Measurements from ENCODE around the gene EFNB1. TPM values are rescaled to one million over a fixed set of nuclear protein-coding genes. Genes with fewer than 3 reads are reported as not detected.

Gene EFNB1
- total RNA-seq, 1 donor from 2014 or later: 43.0 TPM

DNA sequence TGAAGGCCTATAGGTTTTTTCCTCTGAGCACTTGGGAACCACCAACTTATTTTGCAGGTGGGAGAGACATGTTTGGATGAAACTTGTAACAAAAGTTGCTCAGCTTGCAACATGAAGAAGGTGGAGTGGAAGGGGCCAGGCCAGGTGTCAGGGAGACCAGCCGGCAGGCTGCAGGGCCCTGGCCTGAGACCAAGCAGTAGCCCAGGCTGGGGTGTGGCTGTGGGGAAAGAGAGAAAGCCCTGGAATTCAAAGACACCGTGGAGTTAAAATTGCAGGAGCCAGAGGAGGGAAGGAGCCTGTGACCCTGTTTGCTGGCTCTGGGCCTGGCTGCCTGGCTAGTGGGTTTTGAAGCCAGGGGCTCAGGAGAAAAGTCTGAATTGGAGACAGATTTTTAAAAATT lies 43.4 kb downstream of the EFNB1 start:
- Histone ChIP-seq H3K4me1 (no peaks in the 10 kb centered on the region), H3K9me3 (no peaks in the 10 kb centered on the region), H3K27me3 (no peaks in the 10 kb centered on the region), H3K27ac (no peak overlapping the region), H3K36me3 (no peaks in the 10 kb centered on the region), H3K4me3 (no peak overlapping the region)
- no peak for DNase-seq (ENCODE audit: extremely low spot score in 2 of 2)
- TF ChIP-seq POLR2AphosphoS5 (IDR thresholded peaks at IDR 0.05; ENCODE audit: insufficient read depth in 1 of 2, low read depth in 1 of 2): no peak
- TF ChIP-seq, protein P1, sequence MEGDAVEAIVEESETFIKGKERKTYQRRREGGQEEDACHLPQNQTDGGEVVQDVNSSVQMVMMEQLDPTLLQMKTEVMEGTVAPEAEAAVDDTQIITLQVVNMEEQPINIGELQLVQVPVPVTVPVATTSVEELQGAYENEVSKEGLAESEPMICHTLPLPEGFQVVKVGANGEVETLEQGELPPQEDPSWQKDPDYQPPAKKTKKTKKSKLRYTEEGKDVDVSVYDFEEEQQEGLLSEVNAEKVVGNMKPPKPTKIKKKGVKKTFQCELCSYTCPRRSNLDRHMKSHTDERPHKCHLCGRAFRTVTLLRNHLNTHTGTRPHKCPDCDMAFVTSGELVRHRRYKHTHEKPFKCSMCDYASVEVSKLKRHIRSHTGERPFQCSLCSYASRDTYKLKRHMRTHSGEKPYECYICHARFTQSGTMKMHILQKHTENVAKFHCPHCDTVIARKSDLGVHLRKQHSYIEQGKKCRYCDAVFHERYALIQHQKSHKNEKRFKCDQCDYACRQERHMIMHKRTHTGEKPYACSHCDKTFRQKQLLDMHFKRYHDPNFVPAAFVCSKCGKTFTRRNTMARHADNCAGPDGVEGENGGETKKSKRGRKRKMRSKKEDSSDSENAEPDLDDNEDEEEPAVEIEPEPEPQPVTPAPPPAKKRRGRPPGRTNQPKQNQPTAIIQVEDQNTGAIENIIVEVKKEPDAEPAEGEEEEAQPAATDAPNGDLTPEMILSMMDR (IDR thresholded peaks at IDR 0.05): no peak
- no peak for TF ChIP-seq POLR2A (IDR thresholded peaks at IDR 0.05)
- intact Hi-C loops (cut with DNase I): no loop called here

DNA sequence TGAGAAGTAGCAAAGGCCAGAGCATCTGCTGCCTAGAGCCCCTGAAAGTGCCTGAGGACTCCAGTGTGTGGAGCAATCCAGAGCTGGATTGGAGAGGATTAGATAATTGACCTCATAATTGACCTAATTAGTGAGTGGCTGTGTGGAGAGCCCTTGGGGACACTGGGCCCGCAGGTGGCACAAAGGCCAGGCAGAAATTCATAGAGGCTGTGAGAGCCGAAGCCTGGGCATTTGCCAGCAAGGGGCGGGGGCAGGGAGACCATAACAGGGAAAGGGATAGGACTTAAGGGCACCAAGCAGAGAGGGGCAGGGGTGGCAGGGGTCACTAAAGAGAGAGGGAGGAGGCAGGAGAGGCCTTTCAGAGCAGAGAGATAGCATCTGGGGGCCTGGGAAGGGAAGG lies 45.3 kb downstream of the EFNB1 start:
- no peak for DNase-seq (ENCODE audit: extremely low spot score in 2 of 2)
- intact Hi-C loops (cut with DNase I): no loop called here
- no peak overlapping the region for H3K4me3 ChIP-seq
- H3K27ac ChIP-seq: no peak overlapping the region
- no peaks in the 10 kb centered on the region for H3K27me3 ChIP-seq
- H3K36me3 ChIP-seq: no peaks in the 10 kb centered on the region
- no peaks in the 10 kb centered on the region for H3K9me3 ChIP-seq
- TF ChIP-seq POLR2A (IDR thresholded peaks at IDR 0.05) (no peak), POLR2AphosphoS5 (IDR thresholded peaks at IDR 0.05; ENCODE audit: insufficient read depth in 1 of 2, low read depth in 1 of 2) (no peak)
- TF ChIP-seq, protein P1 (IDR thresholded peaks at IDR 0.05): no peak
- H3K4me1 ChIP-seq: no peaks in the 10 kb centered on the region

DNA sequence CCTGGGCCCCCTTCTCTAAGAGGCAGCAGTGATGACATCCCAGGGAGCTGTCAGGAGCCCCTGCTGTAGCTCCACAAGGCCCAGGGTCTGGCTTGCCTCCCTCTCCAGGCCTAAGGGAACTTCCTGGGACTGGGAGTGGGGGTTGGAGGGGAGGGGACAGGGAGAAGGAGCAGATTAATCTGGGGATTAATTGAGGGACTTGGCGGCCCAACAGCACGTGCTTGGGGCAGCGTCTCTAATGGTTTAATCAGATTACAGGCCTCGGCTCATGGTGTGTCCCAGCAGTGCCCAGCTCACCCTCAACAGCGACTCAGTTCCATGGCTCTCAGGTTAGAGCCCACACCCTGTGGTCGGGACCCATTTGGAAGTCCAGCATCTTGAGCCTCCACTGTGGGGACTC lies 47.9 kb downstream of the EFNB1 start:
- H3K4me3 ChIP-seq: no peak overlapping the region
- H3K27ac ChIP-seq: no peak overlapping the region
- H3K9me3 ChIP-seq: no peaks in the 10 kb centered on the region
- intact Hi-C loops (cut with DNase I): no loop called here
- TF ChIP-seq, protein P1 (IDR thresholded peaks at IDR 0.05): no peak
- TF ChIP-seq POLR2A (IDR thresholded peaks at IDR 0.05) (no peak), POLR2AphosphoS5 (IDR thresholded peaks at IDR 0.05; ENCODE audit: insufficient read depth in 1 of 2, low read depth in 1 of 2) (no peak)
- no peak for DNase-seq (ENCODE audit: extremely low spot score in 2 of 2)
- H3K4me1 ChIP-seq: no peaks in the 10 kb centered on the region
- no peaks in the 10 kb centered on the region for H3K36me3 ChIP-seq
- no peaks in the 10 kb centered on the region for H3K27me3 ChIP-seq

DNA sequence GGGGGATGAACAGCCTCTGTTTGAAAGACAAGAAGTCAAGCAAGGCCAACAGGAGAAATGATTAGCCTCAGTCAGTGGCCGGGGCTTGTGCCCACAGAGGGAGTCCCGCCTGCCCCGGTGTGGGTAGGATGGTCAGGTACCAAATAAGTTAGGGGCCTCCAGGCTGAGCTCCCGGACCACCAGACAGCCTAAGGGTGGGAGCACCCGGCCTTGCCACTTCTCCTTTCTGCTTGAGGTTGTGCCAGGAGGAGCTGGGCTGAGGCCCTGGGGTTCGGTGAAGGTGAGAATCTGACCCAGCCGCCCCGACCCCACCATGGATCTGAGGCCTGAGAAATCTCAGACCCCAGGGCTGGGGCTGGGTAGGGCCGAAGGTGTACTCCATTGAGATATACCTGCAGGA lies 48.8 kb downstream of the EFNB1 start:
- Histone ChIP-seq H3K27me3 (no peaks in the 10 kb centered on the region), H3K27ac (no peak overlapping the region), H3K9me3 (no peaks in the 10 kb centered on the region), H3K4me3 (no peak overlapping the region), H3K4me1 (no peaks in the 10 kb centered on the region), H3K36me3 (no peaks in the 10 kb centered on the region)
- intact Hi-C loops (cut with DNase I): no loop called here
- DNase-seq (ENCODE audit: extremely low spot score in 2 of 2): no peak
- TF ChIP-seq POLR2AphosphoS5 (IDR thresholded peaks at IDR 0.05; ENCODE audit: insufficient read depth in 1 of 2, low read depth in 1 of 2) (no peak), POLR2A (IDR thresholded peaks at IDR 0.05) (no peak)
- TF ChIP-seq, protein P1 (IDR thresholded peaks at IDR 0.05): no peak

DNA sequence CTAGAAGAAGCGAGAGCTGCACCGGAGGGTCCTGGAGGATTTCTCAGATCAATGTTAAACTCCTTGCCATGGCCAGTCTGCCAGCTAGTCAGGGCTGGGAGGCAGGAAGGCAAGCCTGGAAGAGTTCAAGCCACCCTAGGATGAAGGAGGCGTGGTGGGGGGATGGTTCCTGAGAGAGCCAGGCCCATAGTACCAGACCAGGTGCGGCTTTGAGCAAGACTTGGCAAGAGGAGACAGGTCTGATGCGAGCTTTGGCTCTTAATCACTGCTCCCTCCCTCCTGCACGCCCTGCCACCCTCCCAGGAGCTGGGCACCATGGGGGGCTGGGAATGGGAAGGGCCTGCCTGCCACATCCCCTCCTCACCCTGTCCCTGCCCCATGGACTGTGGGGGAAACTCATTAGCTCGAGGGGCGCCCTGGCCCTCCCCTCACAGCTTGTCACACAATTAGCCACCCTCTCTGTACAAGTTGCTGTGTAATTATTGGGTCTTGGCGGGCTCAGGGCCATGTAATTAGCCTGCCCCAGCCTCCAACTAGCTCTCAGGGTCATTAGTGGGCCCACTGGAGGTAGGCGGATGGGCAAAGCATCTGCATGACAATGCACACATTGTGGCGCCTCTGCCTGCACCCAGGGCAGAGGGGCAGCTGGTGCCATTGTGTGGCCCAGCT lies 50.3 kb downstream of the EFNB1 start:
- Histone ChIP-seq H3K27ac (no peak overlapping the region), H3K36me3 (no peaks in the 10 kb centered on the region), H3K4me3 (no peak overlapping the region), H3K9me3 (no peaks in the 10 kb centered on the region), H3K27me3 (no peaks in the 10 kb centered on the region), H3K4me1 (no peaks in the 10 kb centered on the region)
- TF ChIP-seq, protein P1 (IDR thresholded peaks at IDR 0.05): no peak
- TF ChIP-seq POLR2AphosphoS5 (IDR thresholded peaks at IDR 0.05; ENCODE audit: insufficient read depth in 1 of 2, low read depth in 1 of 2) (no peak), POLR2A (IDR thresholded peaks at IDR 0.05) (no peak)
- DNase-seq (ENCODE audit: extremely low spot score in 2 of 2): no peak
- intact Hi-C loops (cut with DNase I): no loop called here
